NB4 (cell line): ENCODE results near the gene STH.

Experiments
- MAX ChIP-seq: IDR thresholded peaks from 2 replicates; pipeline ENCODE4 v1.6.1; 2011; ENCODE audit warnings: low read depth, low read length
- MYC ChIP-seq: IDR thresholded peaks from 2 replicates; pipeline ENCODE4 v1.6.1; 2011; ENCODE audit warnings: low read depth, low read length
- POLR2A ChIP-seq: IDR thresholded peaks from 2 replicates; pipeline ENCODE4 v1.6.1; 2011; ENCODE audit warnings: mild to moderate bottlenecking; ENCODE audit not compliant: insufficient read length; ENCODE audit errors: extremely low read depth
- TF ChIP-seq, protein P1 (sequence below): IDR thresholded peaks from one replicate; pipeline ENCODE4 v1.5.1; 2012; ENCODE audit warnings: low read depth, low read length

DNA sequence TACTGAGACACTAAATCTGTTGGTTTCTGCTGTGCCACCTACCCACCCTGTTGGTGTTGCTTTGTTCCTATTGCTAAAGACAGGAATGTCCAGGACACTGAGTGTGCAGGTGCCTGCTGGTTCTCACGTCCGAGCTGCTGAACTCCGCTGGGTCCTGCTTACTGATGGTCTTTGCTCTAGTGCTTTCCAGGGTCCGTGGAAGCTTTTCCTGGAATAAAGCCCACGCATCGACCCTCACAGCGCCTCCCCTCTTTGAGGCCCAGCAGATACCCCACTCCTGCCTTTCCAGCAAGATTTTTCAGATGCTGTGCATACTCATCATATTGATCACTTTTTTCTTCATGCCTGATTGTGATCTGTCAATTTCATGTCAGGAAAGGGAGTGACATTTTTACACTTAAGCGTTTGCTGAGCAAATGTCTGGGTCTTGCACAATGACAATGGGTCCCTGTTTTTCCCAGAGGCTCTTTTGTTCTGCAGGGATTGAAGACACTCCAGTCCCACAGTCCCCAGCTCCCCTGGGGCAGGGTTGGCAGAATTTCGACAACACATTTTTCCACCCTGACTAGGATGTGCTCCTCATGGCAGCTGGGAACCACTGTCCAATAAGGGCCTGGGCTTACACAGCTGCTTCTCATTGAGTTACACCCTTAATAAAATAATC is 14.6 kb downstream of the STH start:
- TF ChIP-seq POLR2A, result no peak
- TF ChIP-seq, protein P1, sequence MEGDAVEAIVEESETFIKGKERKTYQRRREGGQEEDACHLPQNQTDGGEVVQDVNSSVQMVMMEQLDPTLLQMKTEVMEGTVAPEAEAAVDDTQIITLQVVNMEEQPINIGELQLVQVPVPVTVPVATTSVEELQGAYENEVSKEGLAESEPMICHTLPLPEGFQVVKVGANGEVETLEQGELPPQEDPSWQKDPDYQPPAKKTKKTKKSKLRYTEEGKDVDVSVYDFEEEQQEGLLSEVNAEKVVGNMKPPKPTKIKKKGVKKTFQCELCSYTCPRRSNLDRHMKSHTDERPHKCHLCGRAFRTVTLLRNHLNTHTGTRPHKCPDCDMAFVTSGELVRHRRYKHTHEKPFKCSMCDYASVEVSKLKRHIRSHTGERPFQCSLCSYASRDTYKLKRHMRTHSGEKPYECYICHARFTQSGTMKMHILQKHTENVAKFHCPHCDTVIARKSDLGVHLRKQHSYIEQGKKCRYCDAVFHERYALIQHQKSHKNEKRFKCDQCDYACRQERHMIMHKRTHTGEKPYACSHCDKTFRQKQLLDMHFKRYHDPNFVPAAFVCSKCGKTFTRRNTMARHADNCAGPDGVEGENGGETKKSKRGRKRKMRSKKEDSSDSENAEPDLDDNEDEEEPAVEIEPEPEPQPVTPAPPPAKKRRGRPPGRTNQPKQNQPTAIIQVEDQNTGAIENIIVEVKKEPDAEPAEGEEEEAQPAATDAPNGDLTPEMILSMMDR, result no peak
- TF ChIP-seq MYC, result no peak
- TF ChIP-seq MAX, result no peak
